ENCODE results near the gene PIGU. TPM values are rescaled to one million over a fixed set of nuclear protein-coding genes. Genes with fewer than 3 reads are reported as not detected.

The PIGU gene
- total and polyA plus RNA-seq, 9 of the 15 experiments (the other 6 are each of a cell fraction or from before 2014, with no cell fraction given), result 6.5 to 100 (median 28.1) TPM

- TF ChIP-seq GMEB1 (CRISPR knock-in tag; IDR thresholded peaks at IDR 0.05), result no peak
These were observed 25.7 kb downstream of the PIGU start (continued) for GRCh38 chr20:34651200-34651599.

DNA sequence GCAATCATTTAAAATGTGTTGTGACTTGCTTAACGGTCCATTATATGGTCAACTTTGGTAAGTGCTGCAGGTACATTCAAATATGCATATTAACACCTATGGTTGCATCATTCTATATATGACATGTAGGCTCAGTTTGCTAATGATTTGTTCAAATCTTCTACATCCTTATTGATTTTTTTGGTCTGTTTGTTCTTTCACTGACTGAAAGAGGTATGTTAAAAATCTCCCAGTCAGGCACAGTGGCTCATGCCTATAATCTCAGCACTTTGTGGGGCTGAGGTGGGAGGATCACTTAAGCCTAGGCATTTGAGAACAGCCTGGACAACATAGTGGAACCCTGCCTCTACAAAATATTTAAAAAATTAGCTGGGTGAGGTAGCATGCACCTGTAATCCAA lies 29.2 kb downstream of the PIGU start:
- no peak overlapping the region for H3K9ac ChIP-seq (ENCODE audit: insufficient read depth in 1 of 2, low read depth in 2 of 2, low read length in 2 of 2)
- TF ChIP-seq RBM25 (IDR thresholded peaks at IDR 0.05; ENCODE audit: low read depth, low read length, severe bottlenecking) (no peak), SNRNP70 (optimal IDR thresholded peaks at IDR 0.05; ENCODE audit: low read depth, low read length) (no peak), JUND (IDR thresholded peaks at IDR 0.05; ENCODE audit: borderline replicate concordance, low read depth, low read length) (no peak), JUND (tag; IDR thresholded peaks at IDR 0.05; ENCODE audit: borderline replicate concordance, low read depth, low read length) (no peak), ZSCAN32 (CRISPR knock-in tag; IDR thresholded peaks at IDR 0.05) (no peak), MTA1 (IDR thresholded peaks at IDR 0.05; ENCODE audit: borderline replicate concordance) (no peak), CBX8 (IDR thresholded peaks at IDR 0.05; ENCODE audit: borderline replicate concordance, extremely low read depth, low read depth, low read length, poor library complexity, severe bottlenecking) (no peak), ETV1 (tag; conservative IDR thresholded peaks at IDR 0.05; ENCODE audit: low read depth) (no peak), ARID1B (IDR thresholded peaks at IDR 0.05) (no peak), TCF3 (CRISPR knock-in tag; IDR thresholded peaks at IDR 0.05) (no peak)

More for the DNA sequence above, 29.2 kb downstream of the PIGU start:
- WGBS (ENCODE audit: insufficient coverage, low coverage, missing lambda C conversion rate), result 79% methylated on average over 1 of the region's 1 CpG
- Histone ChIP-seq H3K27ac (ENCODE audit: extremely low read depth, low read depth, low read length) (no peak overlapping the region), H3K4me2 (ENCODE audit: insufficient read depth, low read length) (no peak overlapping the region), H3K27me3 (ENCODE audit: control insufficient read depth in 2 of 2, insufficient read depth in 2 of 2, low read length in 2 of 2) (no peaks in the 10 kb centered on the region), H3K9me3 (replicated peaks; ENCODE audit: control insufficient read depth, insufficient read depth, low read depth, low read length) (no peaks in the 10 kb centered on the region), H4K20me1 (replicated peaks; ENCODE audit: control insufficient read depth, insufficient read depth, low read length) (no peaks in the 10 kb centered on the region), H3K79me2 (ENCODE audit: control insufficient read depth, insufficient read depth, low read length) (no peaks in the 10 kb centered on the region), H3K4me3 (no peak overlapping the region), H2AFZ (ENCODE audit: low read depth, low read length) (no peak overlapping the region), H3K36me3 (ENCODE audit: control insufficient read depth, insufficient read depth, low read length) (peaks cover 14% of the 10 kb centered on the region; the same call in 2 of the 3 replicates), H3K4me1 (replicated peaks in 1 of 2; ENCODE audit: control insufficient read depth in 2 of 2, insufficient read depth in 2 of 2, low read length in 2 of 2) (no peaks in the 10 kb centered on the region), H3K9me1 (ENCODE audit: control insufficient read depth, insufficient read depth, low read length) (no peaks in the 10 kb centered on the region)
- DNase-seq (ENCODE audit: extremely low read depth in 1 of 4, low spot score in 3 of 4) (no peak), FAIRE-seq (no peak), ATAC-seq (no peak)
- intact Hi-C loops (cut with micrococcal nuclease), result no loop called here
- in situ Hi-C loops (cut with MboI), result no loop called here
- POLR2A ChIA-PET, result interaction anchor here (1.4 kb wide), 1 partner anchor 23 kb away, joined by 4 read pairs; no protein-coding TSS in a partner anchor
- CTCF ChIA-PET (ENCODE audit: low intra/inter-chr PET ratio), result no interaction called here
- no TSS peak for BruUV-seq (replicated peaks)

Measured in K562 (cell line).